ELR (cell line): ENCODE measurements around the gene RASSF10.
A peak's percentile ranks its signal among the peaks of the same experiment; 100 is the strongest.

Experiments
- DNase-seq: peaks from one replicate; pipeline ENCODE4 v3.0.0-alpha.2; 2015; ENCODE audit warnings: low read depth

The RASSF10 gene

DNA sequence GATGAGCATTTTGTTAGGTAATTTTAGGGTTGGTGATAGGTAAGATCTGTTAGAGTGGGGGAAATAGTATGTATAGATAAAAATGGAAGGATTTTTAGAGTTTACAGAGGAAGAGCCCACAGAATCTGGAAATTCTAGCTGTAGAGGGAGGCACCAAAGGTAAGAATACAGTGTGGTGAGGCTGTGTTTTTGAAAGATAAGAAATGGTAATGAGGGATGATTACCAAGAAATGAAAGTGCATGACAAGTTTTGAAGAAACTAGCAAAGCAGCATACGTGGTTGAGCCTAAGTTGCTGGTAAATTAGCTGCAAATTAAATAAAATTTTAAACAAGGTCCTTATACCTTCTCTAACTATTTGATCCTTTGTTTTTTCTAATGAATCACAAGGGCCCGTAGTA is 14.6 kb upstream of the RASSF10 start:
- DNase-seq = no peak

DNA sequence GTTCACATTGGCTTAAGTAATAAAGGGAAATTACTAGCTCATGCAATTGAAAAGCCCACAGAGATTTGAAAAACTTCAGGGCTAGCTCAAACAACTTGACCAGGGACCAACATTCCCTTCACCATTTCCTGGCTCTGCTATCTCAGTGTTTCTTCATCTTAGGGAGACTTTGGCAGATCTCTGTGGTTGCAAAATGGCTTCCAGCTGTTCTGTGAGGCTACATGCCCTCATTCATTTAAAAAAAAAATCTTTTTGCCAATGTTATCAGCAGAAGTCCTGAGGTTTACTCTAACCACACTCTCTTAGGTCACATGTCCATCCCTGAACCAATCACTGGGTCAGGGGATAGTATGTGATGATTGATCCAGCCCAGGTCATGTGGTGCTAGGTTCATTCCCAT is 13.9 kb upstream of the RASSF10 start:
- no peak for DNase-seq

DNA sequence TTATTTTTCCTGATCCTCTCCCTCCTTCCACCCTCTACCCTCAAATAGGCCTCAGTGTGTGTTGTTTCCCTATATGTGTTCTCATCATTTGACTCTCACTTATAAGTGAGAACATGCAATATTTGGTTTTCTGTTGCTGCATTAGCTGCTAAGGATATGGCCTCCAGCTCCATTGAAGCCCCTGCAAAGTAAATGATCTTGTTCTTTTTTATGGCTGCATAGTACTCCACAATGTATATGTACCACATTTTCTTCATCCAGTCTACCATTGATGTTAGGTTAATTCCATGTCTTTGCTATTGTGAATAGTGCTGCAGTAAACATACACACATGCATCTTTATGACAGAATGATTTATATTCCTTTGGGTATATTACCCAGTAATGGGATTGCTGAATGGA is 13.3 kb upstream of the RASSF10 start:
- DNase-seq = no peak

DNA sequence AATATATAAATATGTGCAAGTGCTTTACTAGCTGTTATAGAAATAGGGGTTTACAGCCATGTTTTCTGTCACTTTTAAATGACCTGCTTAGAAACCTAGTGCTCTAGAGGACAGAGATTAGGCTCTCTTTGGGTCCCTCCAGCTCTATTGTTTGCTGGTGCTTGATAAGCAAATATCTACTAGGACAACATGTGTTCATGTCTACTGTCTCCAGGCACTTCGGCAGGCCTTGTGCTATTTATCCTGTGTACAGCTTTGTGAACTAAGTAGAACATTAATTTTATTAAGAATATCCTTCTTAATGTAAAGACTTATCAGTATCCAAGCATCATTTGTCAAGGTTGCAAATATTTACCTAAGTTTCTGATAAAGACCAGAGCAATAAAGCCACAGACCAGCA is 11.9 kb upstream of the RASSF10 start:
- no peak for DNase-seq

DNA sequence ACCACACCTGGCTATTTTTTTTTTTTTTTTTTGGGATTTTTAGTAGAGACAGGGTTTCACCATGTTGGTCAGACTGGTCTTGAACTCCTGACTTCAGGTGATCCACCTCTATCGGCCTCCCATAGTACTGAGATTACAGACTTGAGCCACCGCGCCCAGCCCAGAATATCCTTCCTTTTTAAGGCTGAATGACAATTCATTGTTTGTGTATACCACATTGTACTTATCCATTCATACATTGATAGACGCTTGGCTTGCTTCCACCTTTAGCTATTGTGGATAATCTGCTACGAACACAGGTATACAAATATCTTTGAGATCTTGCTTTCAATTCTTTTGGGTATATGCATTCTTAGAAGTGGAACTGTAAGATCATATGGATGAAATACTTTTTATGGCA is 10.8 kb upstream of the RASSF10 start:
- DNase-seq = no peak

DNA sequence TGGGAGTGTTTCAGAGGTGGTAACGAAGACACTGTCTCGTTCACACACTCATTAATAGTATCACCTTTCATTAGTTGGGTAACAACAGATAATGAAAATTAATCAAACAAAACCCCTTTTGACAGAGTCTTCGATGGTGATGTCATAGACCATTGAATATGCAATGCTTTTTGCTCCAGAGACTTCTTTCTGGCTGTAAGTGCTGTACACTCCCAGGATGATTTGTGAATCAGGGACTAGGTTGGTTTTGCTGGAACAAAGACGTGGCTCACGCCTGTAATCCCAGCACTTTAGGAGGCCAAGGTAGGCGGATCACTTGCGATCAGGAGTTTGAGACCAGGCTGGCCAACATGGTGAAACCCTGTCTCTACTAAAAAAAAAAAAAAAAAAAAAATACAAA is 9.5 kb upstream of the RASSF10 start:
- DNase-seq = no peak

DNA sequence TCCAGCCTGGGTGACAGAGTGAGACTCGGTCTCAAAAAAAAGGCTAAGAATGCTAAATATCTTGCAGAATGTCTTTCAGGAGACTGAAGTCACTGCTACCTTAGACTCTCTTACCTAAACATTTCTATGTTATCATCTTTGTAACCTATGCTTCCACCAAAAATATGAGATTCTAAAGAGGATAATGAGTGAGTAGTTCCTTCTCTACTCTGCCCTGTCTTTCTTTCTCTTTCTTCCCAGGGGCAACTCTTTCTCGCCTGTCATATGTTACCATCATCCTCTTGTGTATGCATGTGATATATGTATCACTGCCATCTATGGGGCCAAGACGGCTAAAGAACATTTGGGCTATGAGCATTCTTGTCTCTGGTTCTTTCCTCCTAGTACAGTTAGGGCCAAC is 9.0 kb upstream of the RASSF10 start:
- no peak for DNase-seq

DNA sequence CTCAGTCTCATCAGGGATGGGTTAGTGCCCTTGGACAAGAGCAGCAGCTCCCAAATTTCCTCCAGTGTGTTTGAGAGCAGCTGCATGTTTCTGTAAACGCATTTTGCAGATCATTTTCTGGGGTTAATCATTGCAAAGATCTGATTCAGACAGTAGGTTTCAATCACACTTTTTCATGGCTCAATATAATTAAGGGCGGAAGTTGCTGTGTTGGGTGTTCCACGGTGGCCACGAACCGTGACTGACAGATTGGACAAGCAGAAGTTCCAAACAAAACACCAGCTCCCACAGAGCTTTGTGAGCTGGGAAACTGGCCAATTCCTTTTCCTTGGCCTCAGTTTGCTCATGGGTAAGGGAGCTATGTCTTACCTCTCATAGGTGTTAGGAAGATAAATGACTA is 8.4 kb upstream of the RASSF10 start:
- DNase-seq = no peak

DNA sequence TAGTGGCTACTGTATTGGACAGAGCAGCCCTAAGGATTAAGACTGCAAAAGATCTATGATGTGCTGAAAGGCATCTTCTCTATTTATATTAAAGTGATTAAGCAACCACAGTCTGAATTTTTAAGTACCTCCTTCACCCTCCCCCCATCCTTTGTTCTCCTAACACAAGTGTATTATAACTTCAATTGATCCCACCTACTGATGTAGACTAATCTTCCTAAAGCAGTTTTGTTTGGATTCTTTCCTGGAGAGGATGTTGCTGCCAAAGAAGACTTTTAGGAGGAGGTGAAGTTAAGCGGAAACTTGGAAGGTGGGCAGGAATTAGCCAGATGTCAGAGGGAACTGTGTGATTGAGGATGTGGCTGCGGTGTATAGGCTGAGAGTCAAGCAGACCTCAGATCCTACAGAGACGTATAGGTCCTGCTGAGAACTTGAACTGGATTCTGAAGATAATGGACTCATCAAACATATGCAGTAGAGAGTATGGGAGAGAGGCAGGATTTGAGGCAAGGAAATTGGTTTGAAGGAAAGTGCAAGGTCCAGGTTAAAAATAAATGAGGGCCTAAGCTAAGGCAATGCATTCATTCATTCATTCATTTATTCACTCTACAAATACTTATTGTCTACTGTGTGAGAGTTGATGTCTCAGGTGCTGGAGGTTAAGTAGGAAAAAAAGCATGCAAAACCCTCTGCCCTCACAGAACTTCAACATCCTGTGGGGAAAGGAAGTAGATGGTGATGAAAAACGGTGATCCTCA is 5.2 kb upstream of the RASSF10 start:
- DNase-seq = no peak

DNA sequence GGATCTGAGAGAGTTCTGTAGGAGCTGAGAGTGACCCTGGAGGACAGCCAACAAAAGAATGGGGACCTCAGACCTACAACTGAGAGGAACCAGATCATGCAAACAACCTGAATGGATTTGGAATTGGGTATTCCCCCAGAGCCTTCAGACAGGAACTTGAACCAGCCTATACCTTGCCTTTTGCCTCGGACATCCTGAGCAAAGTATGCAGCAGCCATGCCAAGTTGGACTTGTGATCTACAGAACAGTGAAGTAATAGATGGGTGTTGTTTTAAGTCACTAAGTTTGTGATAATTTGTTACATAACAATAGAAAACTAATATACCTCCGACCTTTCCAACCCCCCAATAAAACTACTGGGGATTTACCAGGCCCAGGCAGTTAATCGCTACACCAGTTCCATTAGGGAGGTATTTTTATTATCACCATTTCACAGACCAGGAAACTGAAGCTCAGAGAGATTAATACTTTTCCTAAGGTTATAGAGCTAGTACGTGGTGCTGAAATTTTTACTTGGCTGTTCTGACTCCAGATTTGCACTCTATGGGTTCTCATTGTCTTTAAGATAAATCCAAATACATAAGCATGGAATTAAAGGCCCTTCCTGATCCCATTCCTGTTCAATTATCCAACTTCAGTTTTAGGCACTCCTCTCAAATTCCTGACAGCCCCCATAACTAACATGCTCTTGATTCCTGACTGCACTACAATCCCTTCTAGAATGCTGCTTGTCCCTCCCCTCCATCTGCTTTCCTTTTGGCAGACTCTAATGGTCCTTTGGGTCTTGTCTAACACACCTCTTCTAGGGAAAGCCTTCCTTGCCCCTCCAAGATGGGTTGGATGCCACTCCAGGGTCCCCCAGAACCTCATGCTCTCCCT is 1.7 kb upstream of the RASSF10 start:
- DNase-seq = no peak

DNA sequence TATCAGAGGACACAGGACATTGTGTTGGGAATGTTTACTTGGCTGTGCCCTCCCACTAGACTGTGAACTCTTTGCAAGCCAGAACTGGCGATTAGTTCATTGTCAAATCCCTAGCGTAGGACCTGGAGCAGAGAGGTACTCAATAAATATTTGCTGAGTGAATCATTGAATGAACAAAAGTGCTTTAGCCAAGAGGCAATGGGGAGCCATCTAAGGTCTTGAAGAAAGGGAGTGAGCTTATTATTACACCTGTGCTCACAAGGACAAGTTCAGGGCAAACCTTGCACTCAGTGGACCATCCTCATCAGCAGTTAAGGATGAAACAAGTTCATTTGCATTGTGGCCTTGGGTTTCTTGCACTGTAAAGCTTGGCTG is 1.1 kb upstream of the RASSF10 start:
- DNase-seq = no peak

DNA sequence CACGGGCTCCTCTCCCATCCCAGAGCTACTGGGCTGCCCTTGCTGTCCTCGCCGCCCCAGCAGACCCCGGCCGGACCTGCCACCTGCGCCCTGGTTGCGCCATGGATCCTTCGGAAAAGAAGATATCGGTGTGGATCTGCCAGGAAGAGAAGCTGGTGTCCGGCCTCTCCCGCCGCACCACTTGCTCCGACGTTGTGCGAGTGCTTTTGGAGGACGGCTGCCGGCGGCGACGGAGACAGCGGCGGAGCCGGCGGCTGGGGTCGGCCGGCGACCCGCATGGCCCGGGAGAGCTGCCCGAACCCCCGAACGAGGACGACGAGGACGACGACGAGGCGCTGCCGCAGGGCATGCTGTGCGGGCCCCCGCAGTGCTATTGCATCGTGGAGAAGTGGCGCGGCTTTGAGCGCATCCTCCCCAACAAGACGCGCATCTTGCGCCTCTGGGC is 382 bp downstream of the RASSF10 start:
- DNase-seq = no peak

DNA sequence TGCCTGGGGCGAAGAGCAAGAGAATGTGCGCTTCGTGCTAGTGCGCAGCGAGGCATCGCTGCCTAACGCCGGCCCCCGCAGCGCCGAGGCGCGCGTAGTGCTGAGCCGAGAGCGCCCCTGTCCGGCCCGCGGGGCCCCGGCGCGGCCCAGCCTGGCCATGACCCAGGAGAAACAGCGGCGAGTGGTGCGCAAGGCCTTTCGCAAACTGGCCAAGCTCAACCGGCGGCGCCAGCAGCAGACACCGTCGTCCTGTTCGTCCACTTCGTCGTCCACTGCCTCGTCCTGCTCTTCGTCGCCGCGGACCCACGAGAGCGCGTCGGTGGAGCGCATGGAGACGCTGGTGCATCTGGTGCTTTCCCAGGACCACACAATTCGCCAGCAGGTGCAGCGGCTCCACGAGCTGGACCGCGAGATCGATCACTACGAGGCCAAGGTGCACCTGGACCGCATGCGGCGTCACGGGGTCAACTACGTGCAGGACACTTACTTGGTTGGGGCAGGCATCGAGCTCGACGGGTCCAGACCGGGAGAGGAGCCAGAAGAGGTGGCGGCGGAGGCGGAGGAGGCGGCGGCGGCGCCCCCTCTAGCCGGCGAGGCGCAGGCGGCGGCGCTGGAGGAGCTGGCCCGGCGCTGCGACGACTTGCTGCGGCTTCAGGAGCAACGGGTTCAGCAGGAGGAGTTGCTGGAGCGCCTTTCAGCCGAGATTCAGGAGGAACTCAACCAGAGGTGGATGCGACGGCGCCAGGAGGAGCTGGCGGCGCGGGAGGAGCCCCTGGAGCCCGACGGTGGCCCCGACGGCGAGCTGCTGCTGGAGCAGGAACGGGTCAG is 1.0 kb downstream of the RASSF10 start:
- no peak for DNase-seq

DNA sequence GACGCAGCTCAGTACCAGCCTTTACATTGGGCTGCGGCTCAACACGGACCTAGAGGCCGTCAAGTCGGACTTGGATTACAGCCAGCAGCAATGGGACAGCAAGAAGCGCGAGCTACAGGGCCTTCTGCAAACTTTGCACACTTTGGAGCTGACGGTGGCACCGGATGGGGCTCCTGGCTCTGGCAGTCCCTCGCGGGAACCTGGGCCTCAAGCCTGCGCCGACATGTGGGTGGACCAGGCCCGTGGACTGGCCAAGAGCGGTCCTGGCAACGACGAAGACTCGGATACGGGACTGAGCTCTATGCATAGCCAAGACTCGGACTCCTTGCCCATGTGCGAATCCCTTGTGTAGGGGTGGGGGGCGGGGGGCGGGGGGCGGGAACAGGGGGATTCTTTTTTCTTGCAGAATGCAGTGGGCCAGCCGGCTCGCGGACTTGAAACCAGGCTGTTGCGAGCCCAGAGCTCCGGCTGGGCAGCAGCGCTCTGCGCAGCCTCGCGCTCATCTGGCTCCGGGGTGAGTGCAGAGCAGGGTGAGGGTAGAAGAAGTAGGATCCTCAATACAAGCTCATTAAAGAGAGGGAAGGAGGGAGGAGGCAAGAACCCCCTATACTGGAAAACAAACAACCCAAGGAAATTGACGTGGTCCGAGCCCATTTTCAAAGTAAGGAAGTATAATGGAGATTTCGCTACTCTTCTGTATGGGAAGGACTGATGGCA is 1.8 kb downstream of the RASSF10 start:
- DNase-seq = no peak

DNA sequence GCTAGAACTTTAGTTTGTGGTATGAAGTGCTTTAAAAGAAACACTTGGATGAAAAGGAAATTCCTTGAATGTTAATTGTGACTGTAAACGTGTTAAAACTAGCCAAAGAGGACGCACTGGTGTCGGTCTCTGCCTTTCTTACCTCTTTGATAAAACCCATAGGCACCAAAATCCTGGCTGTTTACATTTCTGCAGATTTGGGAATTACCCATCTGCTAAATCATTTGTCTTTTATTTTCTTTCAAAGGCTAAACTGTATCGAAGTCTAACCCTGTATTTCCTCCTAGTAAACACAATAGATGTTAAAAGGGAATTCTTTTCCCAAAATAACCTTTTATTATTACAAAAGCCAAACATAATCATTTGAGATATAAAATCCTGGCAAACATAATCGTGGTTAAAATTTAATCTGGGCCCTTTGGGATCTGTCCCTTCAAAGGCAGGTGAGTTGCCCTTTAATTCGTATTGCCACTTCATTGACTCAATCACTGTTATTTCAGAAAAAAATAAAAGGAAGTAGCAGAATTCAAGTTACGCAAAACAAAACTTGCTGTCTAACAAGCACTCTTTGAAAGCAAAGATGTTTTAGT is 2.4 kb downstream of the RASSF10 start:
- DNase-seq = no peak

DNA sequence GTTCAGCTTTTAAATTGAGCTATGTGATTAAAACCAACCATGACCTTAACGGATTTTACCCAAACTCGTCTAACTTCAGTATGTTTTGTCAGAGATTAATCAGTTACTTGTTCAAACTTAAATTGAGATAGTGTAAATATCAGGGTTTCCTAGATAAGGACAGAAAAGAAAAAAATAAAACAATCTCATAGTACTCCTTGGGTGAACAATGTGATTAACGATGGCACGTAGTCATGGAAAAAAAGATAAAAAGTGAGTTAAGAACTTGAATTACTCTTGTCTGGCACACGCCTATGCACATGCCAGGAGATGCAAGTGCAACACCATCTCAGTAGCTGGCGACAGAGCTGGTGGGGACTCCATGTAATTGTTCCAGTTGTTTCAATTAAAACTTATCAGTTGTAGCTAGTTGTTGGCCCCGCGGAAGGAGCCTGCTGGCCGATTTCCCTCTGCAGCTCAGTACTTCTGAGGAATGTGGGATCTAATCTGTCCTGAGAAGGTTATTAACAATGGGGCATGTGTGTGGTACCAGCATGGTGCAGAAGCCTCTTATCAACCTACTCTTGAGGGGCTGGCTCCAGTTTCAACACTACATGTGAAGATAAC is 3.0 kb downstream of the RASSF10 start:
- no peak for DNase-seq

DNA sequence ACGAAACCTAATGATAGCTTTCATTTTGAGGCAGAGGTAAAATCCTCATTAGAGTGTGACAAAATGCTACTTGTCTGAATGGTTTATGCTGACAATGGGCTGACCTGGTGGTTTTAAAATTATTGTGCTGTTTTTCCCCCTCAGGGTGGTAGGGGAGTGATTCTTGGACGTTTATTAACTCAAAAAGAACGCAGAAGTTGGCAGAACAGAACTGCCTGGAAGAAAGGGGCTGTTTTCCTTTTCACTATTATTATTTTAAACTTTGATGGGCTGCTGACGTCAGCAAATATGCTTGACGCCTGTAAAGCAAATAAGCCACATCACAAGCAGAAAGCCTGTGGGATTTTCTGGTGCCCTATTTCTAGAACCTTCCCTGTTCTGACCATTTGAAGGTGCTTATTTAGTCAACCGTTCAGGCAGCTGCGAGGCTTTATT is 4.0 kb downstream of the RASSF10 start:
- DNase-seq = no peak

DNA sequence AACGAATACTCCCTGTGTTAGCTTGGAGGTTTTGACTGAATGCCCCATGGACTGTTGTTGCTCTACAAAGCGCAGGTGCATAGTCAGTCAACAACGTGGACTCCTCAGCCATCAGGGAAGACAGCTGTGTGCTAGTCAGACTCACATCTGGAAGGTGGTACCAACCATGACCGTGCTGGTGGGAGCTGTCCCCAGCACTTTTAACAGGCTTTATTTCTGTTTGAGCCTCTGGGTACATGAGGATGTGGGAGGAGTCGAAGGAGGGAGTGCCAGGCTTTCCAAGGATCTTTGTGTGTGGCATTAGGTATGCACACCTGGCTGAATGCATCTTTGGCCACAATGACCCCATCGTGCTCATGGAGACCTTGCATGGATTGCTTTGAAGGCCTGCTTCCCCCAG is 6.6 kb downstream of the RASSF10 start:
- DNase-seq = no peak

DNA sequence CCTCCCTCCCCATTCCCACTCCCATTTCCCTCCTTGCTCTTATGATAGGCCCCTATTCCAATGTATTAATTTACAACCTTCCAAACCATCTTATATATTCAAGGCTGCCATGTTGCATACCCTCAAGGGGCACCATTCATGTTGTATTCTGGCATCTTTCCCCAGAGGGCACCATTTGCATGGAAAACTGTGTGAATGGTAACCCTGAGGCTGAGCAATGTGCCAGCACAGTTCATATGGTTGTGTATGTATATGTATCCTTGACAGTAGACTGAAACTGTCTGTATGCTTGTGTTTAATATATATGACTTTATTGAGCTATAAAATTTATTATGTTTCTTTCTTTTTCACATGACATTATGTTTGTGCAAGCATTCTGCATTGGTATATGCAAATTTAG is 7.3 kb downstream of the RASSF10 start:
- DNase-seq = peak; percentile 36

DNA sequence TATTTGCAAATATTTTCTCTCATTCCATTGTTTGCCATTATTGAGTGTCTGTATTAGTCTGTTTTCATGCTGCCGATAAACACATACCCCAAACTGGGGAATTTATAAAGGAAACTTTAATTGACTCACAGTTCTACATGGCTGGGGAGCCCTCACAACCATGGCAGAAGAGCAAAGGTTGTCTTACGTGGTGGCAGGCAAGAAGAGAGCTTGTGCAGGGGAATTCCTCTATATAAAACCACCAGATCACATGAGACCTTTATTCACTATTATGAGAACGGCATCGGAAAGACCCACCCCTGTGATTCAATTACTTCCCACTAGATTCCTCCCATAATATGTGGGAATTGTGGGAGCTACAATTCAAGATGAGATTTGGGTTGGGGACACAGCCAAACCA is 10.2 kb downstream of the RASSF10 start:
- DNase-seq = no peak

DNA sequence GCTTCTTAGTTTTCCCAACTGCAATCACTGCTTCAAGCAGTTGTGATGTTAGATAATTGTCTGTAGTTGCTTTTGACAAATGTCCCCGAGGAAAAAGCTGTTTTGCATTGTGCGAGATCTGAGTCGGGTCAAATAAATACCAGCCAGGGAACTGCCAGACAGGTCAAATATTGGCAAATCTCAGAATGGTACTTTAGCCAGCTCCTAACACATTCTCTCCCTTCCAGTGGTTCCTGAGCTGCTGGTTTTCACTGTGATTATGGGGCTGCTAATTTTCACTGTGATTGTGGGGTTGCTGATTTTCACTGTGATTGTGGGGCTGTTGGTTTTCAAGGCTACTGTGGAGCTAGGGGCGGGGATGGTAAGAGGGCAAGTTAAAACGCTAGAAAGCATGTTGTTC is 14.3 kb downstream of the RASSF10 start:
- DNase-seq = no peak
